HG03460 (cell line): ENCODE data around the gene GLS.
A peak's percentile ranks its signal among the peaks of the same experiment; 100 is the strongest.

ENCODE experiments used
- ATAC-seq: cut with Tn5 transposase; IDR thresholded peaks from one replicate; pipeline ENCODE4 v1.9.1; 2021; ENCODE audit not compliant: unreplicated experiment

Gene GLS

GRCh38 chr2:191012346-191012745 is 131.7 kb downstream of the GLS start:
- ATAC-seq, result no peak

DNA sequence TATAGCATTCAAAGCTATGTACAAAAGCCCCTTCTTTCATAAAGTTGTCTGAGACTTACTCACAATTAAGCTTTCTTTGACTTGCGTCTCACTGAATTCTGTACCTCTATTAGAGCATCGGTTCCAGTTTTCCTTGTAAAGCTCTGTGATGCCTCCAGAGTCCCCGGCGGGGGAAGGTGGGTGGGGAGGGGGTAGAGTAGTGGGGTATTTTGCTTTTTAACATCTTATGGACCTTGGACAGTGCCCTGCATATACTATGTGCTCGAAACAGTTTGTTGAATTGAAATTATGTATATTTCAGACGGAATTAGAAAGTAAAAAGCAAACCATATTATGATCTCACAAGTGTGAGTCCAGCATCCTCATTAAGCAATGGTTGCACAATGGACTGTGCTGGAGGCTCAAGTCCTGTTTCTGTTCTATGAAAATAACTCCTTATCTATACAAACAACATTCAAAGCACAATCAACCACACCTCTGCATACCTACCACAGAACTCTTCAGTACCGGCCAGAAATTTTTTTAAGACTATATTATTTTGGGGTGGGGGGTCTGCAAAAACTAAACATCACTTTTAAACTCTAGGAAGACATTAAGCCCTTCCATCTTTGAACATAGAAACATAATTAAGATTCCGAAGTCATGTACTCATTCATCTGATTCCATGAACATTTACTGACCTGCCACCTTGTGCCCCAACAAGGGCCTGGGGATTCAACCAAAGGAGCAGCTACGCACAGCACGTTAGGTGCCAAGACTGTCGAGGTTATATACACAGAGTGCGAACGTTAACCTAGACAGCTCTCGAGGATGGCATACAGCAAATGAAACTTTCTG is 132.4 kb downstream of the GLS start:
- ATAC-seq, result no peak

- no peak for ATAC-seq
Measured at GRCh38 chr2:191013682-191013931, 133.0 kb downstream of the GLS start.

- ATAC-seq, result peak; percentile 76
Measured at GRCh38 chr2:191013932-191014652, 133.5 kb downstream of the GLS start, which contains the start of gene STAT1. STAT1 (minus strand) TSS chr2:191014171; CDS start chr2:191010003, 4,168 bp downstream.

DNA sequence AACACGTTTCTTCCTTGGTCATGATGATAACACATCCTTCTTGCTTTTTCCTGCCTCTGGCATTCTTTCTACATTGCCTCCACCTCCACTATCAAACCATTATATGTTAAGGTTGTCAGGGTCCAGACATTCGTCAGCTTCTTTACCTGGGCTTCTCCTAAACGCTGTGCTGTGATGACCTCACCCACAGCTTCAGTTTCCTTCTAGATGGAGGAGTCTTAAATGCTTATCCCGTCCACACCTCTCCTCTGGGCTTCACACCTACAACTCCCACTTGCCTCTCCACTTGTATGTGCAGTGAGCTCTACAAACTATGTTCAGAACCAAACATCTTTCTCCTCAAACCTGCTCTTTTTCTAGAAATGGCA is 134.0 kb downstream of the GLS start:
- no peak for ATAC-seq
